ENCODE data around the gene WDR45B.

The WDR45B gene

DNA sequence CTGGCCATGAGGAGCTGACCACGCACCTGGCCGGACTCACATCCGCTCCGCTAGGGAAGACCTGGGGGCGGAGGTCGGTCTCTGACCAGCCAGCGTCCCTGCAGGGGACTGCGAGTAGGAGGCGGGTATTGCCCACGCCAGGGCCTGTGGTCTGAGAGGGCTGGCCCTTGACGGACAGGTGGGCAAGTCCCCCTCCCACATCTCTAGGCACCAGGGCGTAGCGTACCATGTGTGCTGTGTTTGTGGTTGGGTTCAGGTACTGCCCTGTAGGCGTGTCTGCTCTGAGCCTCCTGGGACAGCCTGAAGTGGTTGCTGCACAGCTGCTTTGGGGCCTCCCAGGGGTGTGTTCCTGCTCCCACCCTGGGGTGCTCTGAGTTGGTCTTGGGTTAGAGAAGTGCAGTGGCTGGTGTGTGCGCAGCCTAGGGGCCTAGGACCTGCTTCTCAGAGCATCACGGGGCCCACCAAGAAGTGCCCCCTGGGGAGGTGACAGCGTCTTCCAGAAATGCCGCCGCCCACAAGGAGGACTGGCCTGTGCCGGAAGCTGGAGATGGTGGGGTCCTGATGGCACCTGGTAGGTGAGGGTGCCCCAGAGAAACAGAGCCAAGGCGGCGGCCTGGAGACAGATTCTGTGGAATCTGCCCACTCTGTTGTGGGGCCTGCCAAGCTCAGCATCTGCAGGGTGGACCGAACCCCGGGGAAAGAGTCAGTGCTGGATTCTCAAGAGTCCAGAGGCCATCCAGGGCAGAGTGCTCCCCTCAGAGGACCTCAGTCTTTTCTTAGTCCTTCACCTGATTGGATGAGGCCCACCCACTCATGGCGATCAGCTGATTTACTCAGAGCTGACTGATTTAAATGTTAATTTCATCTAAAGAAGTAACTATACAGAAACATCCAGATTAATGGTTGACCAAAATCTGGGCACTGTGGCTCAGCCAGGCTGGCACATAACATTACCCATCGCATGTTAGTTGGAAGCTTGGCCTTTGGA is 48.3 kb downstream of the WDR45B start:
- no peak overlapping the region for H3K9ac ChIP-seq (ENCODE audit: insufficient read length)
- no peak overlapping the region for H3K27ac ChIP-seq
- H3K4me3 ChIP-seq = no peak overlapping the region
- DNase-seq (ENCODE audit: low read depth, low spot score) = no peak
- no peaks in the 10 kb centered on the region for H3K9me3 ChIP-seq (ENCODE audit: low read depth, low read length)
- TF ChIP-seq FOXP2 (optimal IDR thresholded peaks at IDR 0.05; ENCODE audit: control extremely low read depth, extremely low read length, insufficient read depth) (no peak), POLR2AphosphoS5 (IDR thresholded peaks at IDR 0.05; ENCODE audit: borderline replicate concordance, low read depth, low read length) (no peak), EZH2 (IDR thresholded peaks at IDR 0.05) (no peak)
- peaks cover 88% of the 10 kb centered on the region for H3K36me3 ChIP-seq (ENCODE audit: insufficient read depth, low read length)

DNA sequence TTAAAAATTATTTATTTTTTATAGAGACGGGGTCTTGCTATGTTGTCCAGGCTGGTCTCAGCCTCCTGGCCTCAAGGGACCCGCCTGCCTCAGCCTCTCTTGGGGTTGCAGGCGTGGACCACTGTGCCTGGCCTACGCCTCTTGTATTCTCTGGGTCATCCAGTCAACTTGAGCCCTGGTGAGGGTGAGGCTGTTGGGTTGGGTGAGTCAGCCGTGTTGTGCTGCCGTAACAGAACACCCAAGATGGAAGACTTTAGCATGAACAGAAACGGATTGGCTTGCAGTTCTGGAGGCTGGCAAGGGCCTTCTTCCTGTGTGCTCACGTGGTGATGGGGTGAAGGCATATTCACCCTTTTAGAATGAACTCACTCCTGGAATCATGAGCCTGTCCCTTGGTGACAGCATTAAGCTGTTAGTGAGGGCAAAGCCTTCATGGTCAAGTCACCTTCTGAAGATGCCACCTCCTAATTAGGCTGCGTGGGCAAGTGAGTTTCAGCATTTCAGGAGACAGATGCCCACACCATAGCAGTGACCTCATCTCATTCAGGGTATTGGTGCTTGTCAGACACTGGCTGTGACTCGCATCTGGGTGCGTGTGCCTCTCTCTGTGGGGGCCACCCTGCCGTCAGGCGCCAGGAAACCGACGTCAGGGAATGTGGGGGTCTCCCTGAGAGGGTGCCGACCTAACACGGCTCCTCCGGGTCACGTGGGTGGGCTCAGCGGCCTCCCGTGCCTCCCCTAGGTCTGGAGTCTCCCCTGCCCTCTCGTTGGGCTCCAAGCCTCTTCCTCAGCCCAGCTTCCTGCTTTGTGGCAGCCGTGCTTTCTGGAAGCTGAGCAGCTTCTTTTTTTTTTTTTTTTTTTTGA is 49.8 kb downstream of the WDR45B start:
- TF ChIP-seq POLR2AphosphoS5 (IDR thresholded peaks at IDR 0.05; ENCODE audit: borderline replicate concordance, low read depth, low read length) = no peak
- Histone ChIP-seq H3K4me3 (no peak overlapping the region), H3K36me3 (ENCODE audit: insufficient read depth, low read length) (peaks cover 80% of the 10 kb centered on the region), H3K27ac (no peak overlapping the region), H3K9me3 (ENCODE audit: low read depth, low read length) (no peaks in the 10 kb centered on the region), H3K9ac (ENCODE audit: insufficient read length) (no peak overlapping the region)
- no peak for DNase-seq (ENCODE audit: low read depth, low spot score)

DNA sequence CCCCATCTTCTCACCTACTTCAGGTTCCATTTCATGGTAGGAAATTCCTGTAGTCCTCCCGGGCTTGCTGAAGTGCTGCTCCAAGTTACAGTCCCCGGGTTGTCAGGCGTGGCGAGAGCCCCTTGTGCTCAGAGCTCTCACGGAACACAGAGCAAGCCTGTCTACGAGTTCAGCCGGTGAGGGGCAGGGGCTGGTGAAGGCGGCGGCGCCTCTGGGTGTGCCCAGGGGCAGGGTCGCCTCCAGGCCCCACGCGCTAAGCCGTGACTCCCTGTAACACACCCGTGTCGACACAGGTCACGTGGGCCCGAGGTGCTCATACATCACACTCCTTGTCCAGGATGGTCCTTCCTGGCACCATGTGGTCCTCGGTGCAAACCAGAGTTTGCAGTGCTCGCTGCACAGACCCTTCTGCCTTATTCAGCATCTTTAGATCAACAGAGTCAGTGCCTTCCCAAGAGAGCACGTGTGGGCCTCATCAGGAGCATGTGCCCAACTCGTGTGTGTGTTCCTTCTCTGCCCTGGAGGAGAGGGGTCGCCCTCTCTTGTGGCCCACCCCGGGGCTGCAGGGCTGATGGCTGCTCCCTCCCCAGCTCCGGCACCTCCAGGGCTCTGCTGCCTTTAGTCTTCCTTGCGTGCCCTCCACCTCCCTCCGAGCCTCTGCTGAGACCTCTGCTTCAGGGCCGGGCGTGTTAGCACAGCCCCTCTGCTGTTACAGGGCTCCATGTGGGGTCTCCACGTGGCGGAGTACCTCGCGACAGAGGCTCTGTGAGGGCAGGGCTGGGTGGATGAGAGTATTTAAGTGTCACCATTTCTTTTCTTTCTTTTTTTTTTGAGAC is 51.2 kb downstream of the WDR45B start:
- H3K27ac ChIP-seq = no peak overlapping the region
- no peak for DNase-seq (ENCODE audit: low read depth, low spot score)
- TF ChIP-seq EZH2 (IDR thresholded peaks at IDR 0.05) (no peak), POLR2AphosphoS5 (IDR thresholded peaks at IDR 0.05; ENCODE audit: borderline replicate concordance, low read depth, low read length) (no peak; the same call in 1 of the 2 replicates), FOXP2 (optimal IDR thresholded peaks at IDR 0.05; ENCODE audit: control extremely low read depth, extremely low read length, insufficient read depth) (no peak)
- peaks cover 66% of the 10 kb centered on the region for H3K36me3 ChIP-seq (ENCODE audit: insufficient read depth, low read length)
- H3K9me3 ChIP-seq (ENCODE audit: low read depth, low read length) = no peaks in the 10 kb centered on the region
- H3K4me3 ChIP-seq = no peak overlapping the region
- no peak overlapping the region for H3K9ac ChIP-seq (ENCODE audit: insufficient read length)

DNA sequence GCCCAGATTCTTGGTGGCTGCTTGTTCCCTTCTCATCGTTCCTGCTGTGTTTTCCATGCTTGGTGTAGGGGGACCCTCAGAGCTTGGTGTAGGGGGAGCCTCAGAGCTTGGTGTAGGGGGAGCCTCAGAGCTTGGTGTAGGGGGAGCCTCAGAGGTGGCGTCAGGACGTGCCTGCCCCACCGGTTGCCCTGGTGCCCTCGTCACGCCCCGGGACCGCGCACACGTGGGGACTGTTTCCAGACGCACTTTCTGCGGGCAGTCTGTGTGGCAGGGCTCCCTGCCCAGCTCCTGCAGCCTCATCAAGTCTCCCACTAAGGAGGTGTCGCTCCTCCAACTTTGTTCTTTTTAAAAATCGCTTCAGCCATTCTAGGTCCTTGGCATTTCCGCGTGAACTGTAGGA is 51.9 kb downstream of the WDR45B start:
- no peak for DNase-seq (ENCODE audit: low read depth, low spot score)
- Histone ChIP-seq H3K9me3 (ENCODE audit: low read depth, low read length) (no peaks in the 10 kb centered on the region), H3K9ac (ENCODE audit: insufficient read length) (no peak overlapping the region), H3K36me3 (ENCODE audit: insufficient read depth, low read length) (peaks cover 59% of the 10 kb centered on the region), H3K27ac (no peak overlapping the region), H3K4me3 (no peak overlapping the region)
- TF ChIP-seq POLR2AphosphoS5 (IDR thresholded peaks at IDR 0.05; ENCODE audit: borderline replicate concordance, low read depth, low read length) (no peak), FOXP2 (optimal IDR thresholded peaks at IDR 0.05; ENCODE audit: control extremely low read depth, extremely low read length, insufficient read depth) (no peak), EZH2 (IDR thresholded peaks at IDR 0.05) (no peak)

DNA sequence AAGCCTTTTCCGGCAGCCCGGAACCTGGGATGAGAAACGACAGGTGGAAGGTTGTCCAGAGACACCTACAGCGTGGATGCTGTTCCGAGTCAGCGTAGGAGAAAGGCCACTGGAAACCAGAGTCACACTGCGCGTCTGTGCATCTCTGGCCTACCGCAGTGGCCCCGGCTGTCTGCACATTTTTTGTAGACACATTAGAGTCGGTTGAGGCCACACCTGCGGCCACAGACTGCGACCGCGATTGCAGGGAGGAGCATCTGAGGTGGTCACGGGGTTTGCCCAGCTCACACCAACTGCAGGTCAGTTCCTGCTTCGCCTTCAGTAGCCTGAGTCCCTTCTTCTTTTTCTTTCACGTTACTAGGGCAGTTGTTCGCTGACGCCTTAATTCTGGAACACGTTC is 52.4 kb downstream of the WDR45B start:
- H3K27ac ChIP-seq = no peak overlapping the region

DNA sequence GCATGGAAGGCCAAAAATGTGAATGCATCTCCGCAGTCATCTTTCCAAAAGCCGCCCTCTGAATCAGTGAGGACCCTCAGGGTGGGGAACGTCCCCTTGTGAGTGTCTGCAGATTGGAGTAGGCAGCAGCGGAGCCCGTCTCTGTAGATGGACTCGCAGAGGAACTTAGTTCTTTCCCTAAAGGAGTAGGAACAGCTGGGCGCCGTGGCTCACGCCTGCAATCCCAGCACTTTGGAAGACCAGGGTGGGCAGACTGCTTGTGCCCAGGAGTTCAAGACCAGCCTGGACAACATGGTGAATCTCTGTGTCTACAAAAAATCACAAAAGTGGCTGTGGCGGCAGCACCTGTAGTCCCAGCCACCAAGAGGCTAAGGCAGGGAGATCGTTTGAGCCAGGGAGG is 53.7 kb downstream of the WDR45B start:
- Histone ChIP-seq H3K9ac (ENCODE audit: insufficient read length) (no peak overlapping the region), H3K27ac (no peak overlapping the region), H3K4me3 (no peak overlapping the region), H3K36me3 (ENCODE audit: insufficient read depth, low read length) (peaks cover 41% of the 10 kb centered on the region; the same call in 1 of the 2 replicates), H3K9me3 (ENCODE audit: low read depth, low read length) (no peaks in the 10 kb centered on the region)
- no peak for DNase-seq (ENCODE audit: low read depth, low spot score)
- no peak for TF ChIP-seq POLR2AphosphoS5 (IDR thresholded peaks at IDR 0.05; ENCODE audit: borderline replicate concordance, low read depth, low read length)
- no peak for TF ChIP-seq FOXP2 (optimal IDR thresholded peaks at IDR 0.05; ENCODE audit: control extremely low read depth, extremely low read length, insufficient read depth)
- no peak for TF ChIP-seq EZH2 (IDR thresholded peaks at IDR 0.05)

More for the DNA sequence above, 52.4 kb downstream of the WDR45B start:
- H3K4me3 ChIP-seq = no peak overlapping the region
- H3K36me3 ChIP-seq (ENCODE audit: insufficient read depth, low read length) = peaks cover 54% of the 10 kb centered on the region; the same call in 1 of the 2 replicates
- no peak overlapping the region for H3K9ac ChIP-seq (ENCODE audit: insufficient read length)
- no peaks in the 10 kb centered on the region for H3K9me3 ChIP-seq (ENCODE audit: low read depth, low read length)
- DNase-seq (ENCODE audit: low read depth, low spot score) = no peak
- no peak for TF ChIP-seq FOXP2 (optimal IDR thresholded peaks at IDR 0.05; ENCODE audit: control extremely low read depth, extremely low read length, insufficient read depth)
- TF ChIP-seq POLR2AphosphoS5 (IDR thresholded peaks at IDR 0.05; ENCODE audit: borderline replicate concordance, low read depth, low read length) = no peak
- TF ChIP-seq EZH2 (IDR thresholded peaks at IDR 0.05) = no peak

DNA sequence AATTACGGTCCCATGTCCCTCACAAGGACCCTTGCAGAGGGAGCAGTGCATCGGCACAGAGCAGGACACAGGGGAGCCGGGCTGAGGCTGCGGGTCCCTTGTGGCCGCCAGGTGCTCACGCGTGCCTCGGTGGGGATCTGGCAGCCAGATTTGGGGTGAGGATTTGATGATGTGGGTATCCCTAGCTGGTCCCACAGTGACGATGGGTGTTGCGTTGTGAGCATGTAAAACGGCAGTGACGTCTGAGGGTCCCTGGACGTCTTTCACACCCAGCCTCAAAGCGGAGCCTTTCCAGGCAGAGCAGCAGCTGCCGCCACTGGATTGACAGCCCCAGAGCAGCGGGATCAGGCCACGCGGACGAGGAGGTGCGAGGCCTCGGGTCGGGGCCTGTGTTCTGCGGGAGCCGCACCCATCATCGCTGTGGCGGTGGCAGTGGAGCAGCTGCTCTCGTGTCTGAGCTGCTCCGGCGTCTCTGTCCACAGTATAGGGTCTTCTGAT is 54.6 kb downstream of the WDR45B start:
- peak overlapping the region; percentile 97 for H3K27ac ChIP-seq
- H3K4me3 ChIP-seq = peak overlapping the region; percentile 79
- no peaks in the 10 kb centered on the region for H3K9me3 ChIP-seq (ENCODE audit: low read depth, low read length)
- DNase-seq (ENCODE audit: low read depth, low spot score) = no peak
- H3K9ac ChIP-seq (ENCODE audit: insufficient read length) = peak overlapping the region; percentile 70
- TF ChIP-seq POLR2AphosphoS5 (IDR thresholded peaks at IDR 0.05; ENCODE audit: borderline replicate concordance, low read depth, low read length) (no peak), FOXP2 (optimal IDR thresholded peaks at IDR 0.05; ENCODE audit: control extremely low read depth, extremely low read length, insufficient read depth) (no peak), EZH2 (IDR thresholded peaks at IDR 0.05) (no peak)
- H3K36me3 ChIP-seq (ENCODE audit: insufficient read depth, low read length) = peaks cover 38% of the 10 kb centered on the region; the same call in 1 of the 2 replicates
